ENCODE measurements around the gene AK2.
"Not testable (repeated sequence)": the region's sequence is repeated elsewhere in the genome, so short reads cannot be mapped to it uniquely, and the experiment has no call there.

Gene AK2

GRCh38 chr1:32997381-32997891 is 39.2 kb downstream of the AK2 start:
- FAIRE-seq, result no peak

DNA sequence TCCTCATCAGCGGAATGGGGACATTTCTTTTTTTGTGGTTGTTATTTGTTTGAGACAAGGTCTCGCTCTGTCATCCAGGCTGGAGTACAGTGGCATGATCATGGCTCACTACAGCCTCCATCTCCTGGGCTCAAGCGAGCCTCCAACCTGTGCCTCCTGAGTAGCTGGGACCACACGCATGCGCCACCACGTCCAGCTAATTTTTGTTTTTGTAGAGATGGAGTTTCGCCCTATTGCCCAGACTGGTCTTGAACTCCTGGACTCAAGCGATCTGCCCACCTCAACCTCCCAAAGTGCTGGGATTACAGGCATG is 43.4 kb downstream of the AK2 start:
- not testable (repeated sequence) for FAIRE-seq

- no peak for FAIRE-seq
These were observed 44.0 kb downstream of the AK2 start for GRCh38 chr1:32992489-32993323.

DNA sequence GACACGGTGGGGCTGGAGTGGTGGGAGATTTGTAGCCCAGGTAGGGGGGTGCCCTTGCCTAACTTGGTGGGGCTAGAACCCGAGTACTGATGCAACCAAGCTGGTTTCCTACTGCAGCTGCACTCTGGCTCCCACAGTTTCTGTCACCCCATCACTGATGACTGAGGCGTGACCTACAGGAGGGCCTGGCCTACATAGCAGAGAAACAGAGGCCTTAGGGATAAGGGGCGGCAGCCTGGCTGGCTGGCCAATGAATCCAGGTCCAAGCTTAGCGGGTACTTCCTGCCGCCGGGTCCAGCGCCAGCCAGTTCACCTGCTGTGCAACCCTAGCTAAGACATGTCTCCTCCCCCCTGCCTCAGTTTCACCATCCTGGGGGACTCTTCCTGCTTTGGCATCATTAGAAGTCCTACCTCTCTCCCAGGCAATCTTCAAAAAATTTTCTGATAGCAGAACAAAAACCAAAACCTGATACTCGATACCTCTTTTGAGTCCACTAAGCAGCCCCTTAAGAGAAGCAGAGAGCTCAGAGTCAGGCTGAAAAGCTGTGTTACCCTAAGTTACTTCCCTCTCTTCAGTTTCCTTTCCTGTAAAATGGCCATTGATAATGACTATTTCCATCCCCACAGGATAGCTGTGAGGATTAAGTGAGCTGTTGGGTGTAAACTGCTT is 44.7 kb downstream of the AK2 start:
- no peak for FAIRE-seq

- no peak for FAIRE-seq
These were observed 45.3 kb downstream of the AK2 start for GRCh38 chr1:32991386-32991785.

GRCh38 chr1:32990887-32991286 is 45.8 kb downstream of the AK2 start:
- no peak for FAIRE-seq

DNA sequence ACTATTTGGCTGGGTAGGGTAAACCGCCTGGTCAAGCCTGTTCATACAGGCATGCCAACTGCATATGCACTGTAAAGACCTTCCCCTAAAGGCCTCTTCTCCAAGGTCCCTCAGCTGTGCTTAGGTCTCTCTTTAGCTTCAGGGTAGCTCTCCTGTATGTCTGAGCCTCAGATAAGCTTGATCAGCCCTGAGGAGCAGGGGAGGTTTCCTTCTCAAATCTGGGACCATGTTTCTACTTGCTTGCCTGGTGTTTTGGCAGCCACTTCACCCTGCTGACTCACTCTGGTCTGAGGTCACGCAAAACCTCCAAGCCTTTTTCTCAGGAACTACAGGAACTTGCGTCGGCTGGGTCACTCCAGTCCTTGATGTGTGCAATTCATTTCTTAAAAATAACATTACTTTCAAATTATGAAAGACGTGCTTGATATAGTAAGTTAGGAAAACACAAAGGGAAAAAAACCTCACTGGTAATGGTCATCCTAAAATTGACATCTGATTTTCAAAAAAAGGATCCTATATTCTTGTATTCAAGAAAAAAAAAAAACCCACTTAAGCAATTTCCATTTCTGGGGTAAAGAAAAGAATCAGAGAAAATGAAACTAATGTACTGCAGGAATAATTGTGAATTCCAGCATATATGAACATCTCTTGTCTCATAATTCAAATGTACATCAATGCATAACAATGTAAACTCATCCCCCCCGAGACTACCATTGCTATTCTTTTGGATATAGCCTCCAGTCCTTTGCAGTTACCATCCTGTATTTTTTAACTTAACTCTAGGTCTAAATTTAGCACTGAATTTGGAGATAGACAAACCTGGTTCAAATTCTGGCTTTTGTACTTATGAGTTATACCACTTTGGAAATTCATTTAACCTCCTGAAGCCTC is 47.3 kb downstream of the AK2 start:
- no peak for FAIRE-seq

DNA sequence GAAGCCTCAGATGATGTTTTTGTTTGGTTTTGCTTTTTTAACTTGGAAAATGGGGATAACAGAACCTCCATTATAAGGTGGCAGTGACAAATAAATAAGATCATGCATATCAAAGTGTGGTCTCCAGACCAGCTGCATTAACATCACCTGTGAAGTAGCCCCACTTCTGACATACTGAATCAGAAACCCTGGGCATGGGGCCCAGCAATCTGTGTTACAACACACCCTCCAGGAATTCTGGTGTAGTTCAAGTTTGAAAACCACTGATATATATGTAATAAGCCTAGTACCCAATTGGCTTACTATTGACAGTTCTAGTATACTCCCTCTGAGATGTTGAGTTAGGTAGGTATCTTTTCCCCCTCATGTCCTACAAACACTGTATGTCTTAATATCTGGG is 48.0 kb downstream of the AK2 start:
- no peak for FAIRE-seq

GRCh38 chr1:32985226-32985625 is 51.5 kb downstream of the AK2 start:
- no peak for FAIRE-seq

GRCh38 chr1:32984455-32985171 is 52.1 kb downstream of the AK2 start:
- no peak for FAIRE-seq

DNA sequence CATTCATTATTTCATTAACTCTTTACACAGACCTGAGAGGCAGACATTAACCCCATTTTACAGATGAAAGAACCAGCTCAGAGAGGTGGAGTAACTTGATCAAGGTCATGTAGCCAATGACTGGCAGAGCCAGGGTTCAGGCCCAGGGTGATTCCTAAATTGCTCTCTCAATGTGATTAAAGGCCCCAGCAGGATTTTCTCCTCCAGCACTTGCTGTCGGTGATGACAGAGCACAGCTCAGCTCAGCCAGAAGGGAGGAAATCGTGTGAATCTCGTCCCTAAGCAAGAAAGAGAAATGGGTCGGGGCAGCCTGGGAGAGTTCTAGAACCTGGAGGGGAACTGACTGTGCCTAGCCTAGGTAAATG is 52.6 kb downstream of the AK2 start:
- FAIRE-seq, result no peak

GRCh38 chr1:32983020-32983419 is 53.7 kb downstream of the AK2 start:
- FAIRE-seq, result no peak

DNA sequence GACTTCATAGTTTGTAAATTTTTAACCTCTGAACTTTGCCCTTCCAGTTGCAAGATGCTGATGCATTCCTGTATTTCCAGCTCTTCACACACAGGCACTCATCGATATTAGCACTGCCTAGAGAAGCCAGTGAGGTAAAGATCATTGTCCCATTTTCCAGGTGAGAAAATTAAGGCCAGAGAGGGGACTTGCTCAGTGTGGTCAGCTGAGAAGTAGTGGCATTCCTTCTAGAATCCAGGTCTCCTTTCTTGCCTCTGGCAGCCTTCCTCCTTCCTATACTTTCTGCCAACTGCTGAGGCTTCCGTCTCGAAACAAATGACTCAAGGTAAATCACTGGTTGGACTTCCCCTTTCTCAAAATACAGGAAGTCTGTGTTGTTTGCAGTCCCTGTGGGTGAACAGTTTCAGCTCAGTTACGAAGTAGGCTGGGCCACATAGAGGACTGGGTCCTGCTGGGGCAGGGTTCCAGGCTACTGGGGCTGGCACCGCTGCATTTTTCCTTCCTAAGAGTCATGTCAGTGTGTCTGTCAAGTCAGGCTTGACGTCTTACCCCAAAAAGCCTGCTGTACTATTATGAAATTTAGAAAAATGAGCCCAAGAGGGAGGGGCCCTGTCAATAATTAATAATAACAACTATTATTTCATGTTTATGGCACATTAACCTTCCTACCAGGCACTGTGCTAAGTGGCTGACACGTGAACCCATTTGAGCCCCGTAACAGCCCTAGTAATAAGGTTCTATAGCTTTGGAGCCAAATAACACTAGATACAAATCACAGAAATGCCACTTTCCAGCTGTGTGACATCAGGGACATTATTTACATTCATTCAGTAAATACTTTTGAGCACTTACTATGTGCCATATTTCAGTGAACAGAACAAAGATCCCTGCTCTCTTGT is 55.4 kb downstream of the AK2 start:
- no peak for FAIRE-seq

GRCh38 chr1:32980080-32980479 is 56.6 kb downstream of the AK2 start:
- FAIRE-seq, result no peak

DNA sequence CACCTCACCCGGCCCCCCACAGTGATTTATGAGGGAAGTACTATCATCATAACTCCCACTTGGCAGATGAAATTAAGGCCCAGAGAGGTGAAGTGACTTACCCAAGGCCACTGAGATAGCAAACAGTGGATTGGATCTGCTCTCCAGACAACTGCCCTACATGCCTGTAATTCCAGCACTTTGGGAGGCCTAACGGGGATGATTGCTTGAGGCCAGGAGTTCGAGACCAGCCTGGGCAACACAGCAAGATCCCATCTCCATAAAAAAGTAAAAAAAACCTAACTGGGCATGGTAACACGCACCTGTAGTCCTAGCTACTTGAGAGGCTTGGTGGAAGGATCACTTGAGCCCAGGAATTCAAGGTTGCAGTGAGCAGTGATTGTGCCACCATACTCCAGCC is 57.8 kb downstream of the AK2 start:
- FAIRE-seq, result no peak

- FAIRE-seq, result no peak
These were observed 59.1 kb downstream of the AK2 start for GRCh38 chr1:32977546-32978087.

DNA sequence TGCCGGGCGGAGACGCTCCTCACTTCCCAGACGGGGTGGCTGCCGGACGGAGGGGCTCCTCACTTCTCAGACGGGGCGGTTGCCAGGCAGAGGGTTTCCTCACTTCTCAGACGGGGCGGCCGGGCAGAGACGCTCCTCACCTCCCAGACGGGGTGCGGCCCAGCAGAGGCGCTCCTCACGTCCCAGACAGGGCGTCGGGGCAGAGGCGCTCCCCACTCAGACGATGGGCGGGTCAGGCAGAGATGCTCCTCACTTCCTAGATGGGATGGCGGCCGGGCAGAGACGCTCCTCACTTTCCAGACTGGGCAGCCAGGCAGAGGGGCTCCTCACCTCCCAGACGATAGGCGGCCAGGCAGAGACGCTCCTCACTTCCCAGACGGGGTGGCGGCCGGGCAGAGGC is 61.6 kb downstream of the AK2 start:
- not testable (repeated sequence) for FAIRE-seq

- FAIRE-seq, result not testable (repeated sequence)
These were observed 63.2 kb downstream of the AK2 start for GRCh38 chr1:32973458-32973857.

GRCh38 chr1:32972814-32973428 is 63.8 kb downstream of the AK2 start:
- no peak for FAIRE-seq

DNA sequence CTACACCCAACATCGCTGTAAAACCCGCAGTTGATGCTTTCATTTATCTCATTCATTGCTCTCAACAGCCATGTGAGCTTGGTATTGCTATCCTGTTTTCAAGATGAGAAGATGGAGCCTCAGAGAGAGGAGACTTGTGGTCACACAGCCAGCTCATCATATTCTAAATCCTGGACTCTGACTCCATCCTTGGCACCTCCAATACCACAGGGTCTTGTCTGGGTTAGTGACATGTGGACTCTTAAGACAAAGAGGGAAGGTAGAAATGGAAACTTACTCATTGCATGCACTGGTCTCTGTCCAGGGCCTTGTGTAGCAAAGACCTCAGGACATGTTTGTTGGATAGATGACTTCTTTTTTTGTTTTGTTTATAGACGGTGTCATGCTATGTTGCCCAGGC is 65.1 kb downstream of the AK2 start:
- FAIRE-seq, result no peak

DNA sequence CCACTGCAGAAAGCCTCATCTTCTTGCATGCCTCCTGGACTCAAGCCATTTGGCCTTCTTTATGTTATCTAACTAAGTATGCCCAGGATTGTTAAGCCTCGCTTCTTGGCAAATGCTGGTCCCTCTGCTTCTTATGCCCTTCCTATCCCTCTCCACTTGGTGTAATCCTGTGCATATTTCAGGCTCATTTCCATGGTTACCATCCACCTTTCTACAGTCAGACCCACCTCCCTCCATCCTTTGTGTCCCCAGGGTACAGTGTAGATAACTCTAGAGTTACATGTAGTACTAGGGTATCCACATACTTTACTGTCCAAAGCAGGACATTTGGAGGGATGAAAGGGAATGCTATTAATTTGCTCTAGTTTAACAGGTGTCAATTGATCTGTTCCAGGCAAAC is 65.5 kb downstream of the AK2 start:
- no peak for FAIRE-seq
